Right atrium auricular region (tissue), 2 donors: Measurements from ENCODE around the gene NLN. TPM values are rescaled to one million over a fixed set of nuclear protein-coding genes. Genes with fewer than 3 reads are reported as not detected.

Experiments used
- DNase-seq: peaks from one replicate; pipeline ENCODE4 v3.0.0-alpha.2; 2019; ENCODE audit warnings: low spot score
- H3K27ac ChIP-seq, 2 donors: fragments of 200-600 bp; sonication (generic); 1 replicate in 1 of 2; 2 replicates in 1 of 2; pipeline ENCODE4 v1.5.1; 2016 to 2019
- H3K27me3 ChIP-seq, 2 donors: fragments of 200-600 bp; sonication (generic); one replicate each; pipeline versions ENCODE4 v1.5.1 to v1.6.0; 2017 to 2019
- H3K36me3 ChIP-seq: fragments of 200-600 bp; sonication (generic); one replicate; pipeline ENCODE4 v1.5.1; 2016
- H3K4me1 ChIP-seq, 2 donors: fragments of 200-600 bp; sonication (generic); one replicate each; pipeline versions ENCODE4 v1.5.1 to v1.6.0; 2017 to 2019
- H3K4me3 ChIP-seq, 2 donors: fragments of 200-600 bp; sonication (generic); 1 replicate in 1 of 2; 2 replicates in 1 of 2; pipeline ENCODE4 v1.5.1; 2017 to 2019; ENCODE audit warnings: mild to moderate bottlenecking in 1 of 2, moderate library complexity in 1 of 2
- H3K9me3 ChIP-seq, 2 donors: fragments of 200-600 bp; sonication (generic); one replicate each; pipeline ENCODE4 v1.5.1; 2019
- total RNA-seq, 2 donors: library from RNA; depleted of rRNA; stranded (reverse); fragments of >200 nt; gene quantifications; one replicate each; pipeline ENCODE4 v1.1.0, GENCODE V29; 2016
- TF ChIP-seq, protein P1 (sequence below), 2 donors: fragments of 200-600 bp; sonication (generic); IDR thresholded peaks; one replicate each; pipeline ENCODE4 v1.5.1; 2019; ENCODE audit warnings: antibody characterized with exemption in 2 of 2

Gene NLN
- total RNA-seq, 2 donors from 2014 or later, result 5.9 to 7.2 TPM

DNA sequence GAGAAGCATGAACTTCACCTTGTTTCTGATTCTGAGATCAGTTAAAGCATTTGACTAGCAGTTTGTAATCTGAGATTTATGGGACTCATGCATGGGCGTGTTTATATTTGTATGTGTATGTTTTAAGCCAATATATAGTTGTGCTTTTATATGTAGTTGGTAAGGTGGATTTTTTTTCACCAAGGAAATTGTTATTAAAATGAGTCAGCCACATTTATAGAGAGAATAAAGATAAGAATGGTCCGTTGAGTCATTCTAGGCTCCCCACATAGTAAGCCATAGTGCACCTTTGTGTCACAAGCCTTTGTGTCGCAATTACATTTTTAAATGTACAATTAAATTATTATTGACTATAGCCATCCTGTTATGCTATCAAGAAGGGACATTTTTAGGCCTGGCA lies 89.0 kb downstream of the NLN start:
- TF ChIP-seq, protein P1, sequence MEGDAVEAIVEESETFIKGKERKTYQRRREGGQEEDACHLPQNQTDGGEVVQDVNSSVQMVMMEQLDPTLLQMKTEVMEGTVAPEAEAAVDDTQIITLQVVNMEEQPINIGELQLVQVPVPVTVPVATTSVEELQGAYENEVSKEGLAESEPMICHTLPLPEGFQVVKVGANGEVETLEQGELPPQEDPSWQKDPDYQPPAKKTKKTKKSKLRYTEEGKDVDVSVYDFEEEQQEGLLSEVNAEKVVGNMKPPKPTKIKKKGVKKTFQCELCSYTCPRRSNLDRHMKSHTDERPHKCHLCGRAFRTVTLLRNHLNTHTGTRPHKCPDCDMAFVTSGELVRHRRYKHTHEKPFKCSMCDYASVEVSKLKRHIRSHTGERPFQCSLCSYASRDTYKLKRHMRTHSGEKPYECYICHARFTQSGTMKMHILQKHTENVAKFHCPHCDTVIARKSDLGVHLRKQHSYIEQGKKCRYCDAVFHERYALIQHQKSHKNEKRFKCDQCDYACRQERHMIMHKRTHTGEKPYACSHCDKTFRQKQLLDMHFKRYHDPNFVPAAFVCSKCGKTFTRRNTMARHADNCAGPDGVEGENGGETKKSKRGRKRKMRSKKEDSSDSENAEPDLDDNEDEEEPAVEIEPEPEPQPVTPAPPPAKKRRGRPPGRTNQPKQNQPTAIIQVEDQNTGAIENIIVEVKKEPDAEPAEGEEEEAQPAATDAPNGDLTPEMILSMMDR (IDR thresholded peaks at IDR 0.05), result no peak
- no peak overlapping the region for H3K4me3 ChIP-seq
- no peaks in the 10 kb centered on the region for H3K27me3 ChIP-seq
- peaks cover 0 to 10% of the 10 kb centered on the region in 2 donors for H3K4me1 ChIP-seq
- H3K27ac ChIP-seq, result no peak overlapping the region
- no peak for DNase-seq
- H3K36me3 ChIP-seq, result peaks cover 6% of the 10 kb centered on the region
- no peaks in the 10 kb centered on the region for H3K9me3 ChIP-seq

DNA sequence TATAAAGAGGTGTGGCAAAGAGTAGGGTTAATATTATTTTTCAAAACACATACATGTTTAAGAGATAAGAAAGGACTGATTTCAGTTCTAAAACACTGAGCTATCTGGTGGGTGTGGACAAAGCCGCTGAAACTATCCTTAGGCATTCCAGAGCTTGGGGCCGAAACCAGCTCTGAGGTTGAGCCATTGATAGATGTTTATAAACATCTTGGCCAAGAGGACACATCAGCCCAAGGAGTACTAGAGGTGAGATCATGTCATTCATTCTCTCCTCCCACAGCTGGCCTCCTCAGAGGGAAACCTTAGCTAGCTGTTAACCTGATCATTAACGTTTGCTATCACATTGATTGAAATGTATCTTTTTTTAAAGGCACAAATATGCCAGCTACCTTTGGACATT lies 89.9 kb downstream of the NLN start:
- no peak for DNase-seq
- Histone ChIP-seq H3K4me1 (peaks cover 0 to 10% of the 10 kb centered on the region in 2 donors), H3K9me3 (no peaks in the 10 kb centered on the region), H3K4me3 (no peak overlapping the region), H3K27ac (no peak overlapping the region), H3K36me3 (peaks cover 6% of the 10 kb centered on the region), H3K27me3 (no peaks in the 10 kb centered on the region)
- TF ChIP-seq, protein P1 (IDR thresholded peaks at IDR 0.05), result no peak

DNA sequence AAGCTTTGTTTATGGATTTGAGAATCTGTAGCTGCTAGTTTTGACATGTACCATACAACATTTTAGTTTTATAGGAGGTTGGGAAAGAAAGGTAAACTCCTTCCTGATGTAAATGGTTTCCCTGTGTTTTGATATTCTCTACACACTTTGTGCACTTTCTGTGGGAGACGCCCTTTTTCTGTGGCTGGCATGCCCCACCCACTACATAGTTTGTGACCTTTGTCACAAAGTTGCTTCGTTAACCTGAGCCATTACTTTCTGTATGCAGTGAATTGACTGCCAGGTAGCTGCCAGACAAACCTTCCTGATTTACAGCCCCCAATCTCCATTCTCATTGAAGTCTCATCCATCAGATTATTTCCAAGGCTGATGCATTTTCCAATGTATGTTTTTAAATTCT lies 90.6 kb downstream of the NLN start:
- Histone ChIP-seq H3K4me3 (no peak overlapping the region), H3K36me3 (peaks cover 6% of the 10 kb centered on the region), H3K9me3 (no peaks in the 10 kb centered on the region), H3K27me3 (no peaks in the 10 kb centered on the region), H3K4me1 (peaks cover 0 to 10% of the 10 kb centered on the region in 2 donors), H3K27ac (no peak overlapping the region)
- DNase-seq, result no peak
- TF ChIP-seq, protein P1 (IDR thresholded peaks at IDR 0.05), result no peak

DNA sequence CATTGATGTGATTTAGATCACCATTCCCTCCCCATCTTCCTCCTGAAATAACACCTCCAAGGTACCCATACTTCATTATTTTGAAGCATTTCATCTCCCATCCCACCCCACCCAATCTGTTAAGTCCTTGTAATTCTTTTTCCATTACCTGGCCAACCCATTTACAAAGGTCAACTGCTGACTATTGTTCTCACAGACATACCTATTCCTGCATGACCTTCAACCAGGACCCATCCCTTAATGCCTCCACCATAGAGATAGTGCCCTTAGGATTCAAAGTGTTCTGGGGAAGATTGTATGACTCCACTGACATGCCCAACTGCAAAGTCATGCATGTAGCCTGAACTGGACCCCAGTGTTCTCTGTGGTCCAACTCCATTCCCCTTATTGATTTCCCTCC lies 91.2 kb downstream of the NLN start:
- Histone ChIP-seq H3K4me3 (no peak overlapping the region), H3K27ac (no peak overlapping the region), H3K27me3 (no peaks in the 10 kb centered on the region), H3K36me3 (peaks cover 6% of the 10 kb centered on the region), H3K9me3 (no peaks in the 10 kb centered on the region), H3K4me1 (peaks cover 0 to 10% of the 10 kb centered on the region in 2 donors)
- DNase-seq, result no peak
- TF ChIP-seq, protein P1 (IDR thresholded peaks at IDR 0.05), result no peak

DNA sequence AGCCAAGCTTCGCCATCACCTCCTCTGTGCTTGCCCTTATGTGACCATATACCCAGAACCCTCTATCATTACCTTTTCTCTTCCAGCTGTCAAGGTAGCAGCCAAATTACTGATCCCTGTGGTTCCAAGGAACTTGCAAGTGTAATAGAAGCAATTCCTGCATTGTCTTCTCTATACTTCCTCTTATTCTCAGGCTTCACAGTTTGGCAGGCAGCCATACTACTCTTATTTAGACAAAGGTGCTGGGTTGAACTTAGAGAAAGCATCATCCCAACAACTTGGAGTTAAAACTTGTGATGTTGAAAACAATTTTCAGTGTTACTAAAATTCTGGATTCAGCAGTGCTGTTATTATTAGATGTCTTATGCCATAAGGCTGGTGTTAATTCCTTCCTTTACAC lies 93.2 kb downstream of the NLN start:
- H3K27ac ChIP-seq, result no peak overlapping the region
- no peaks in the 10 kb centered on the region for H3K27me3 ChIP-seq
- TF ChIP-seq, protein P1 (IDR thresholded peaks at IDR 0.05), result no peak
- peaks cover 4% of the 10 kb centered on the region for H3K36me3 ChIP-seq
- DNase-seq, result no peak
- no peak overlapping the region for H3K4me3 ChIP-seq
- H3K9me3 ChIP-seq, result no peaks in the 10 kb centered on the region
- peaks cover 0 to 5% of the 10 kb centered on the region in 2 donors for H3K4me1 ChIP-seq

DNA sequence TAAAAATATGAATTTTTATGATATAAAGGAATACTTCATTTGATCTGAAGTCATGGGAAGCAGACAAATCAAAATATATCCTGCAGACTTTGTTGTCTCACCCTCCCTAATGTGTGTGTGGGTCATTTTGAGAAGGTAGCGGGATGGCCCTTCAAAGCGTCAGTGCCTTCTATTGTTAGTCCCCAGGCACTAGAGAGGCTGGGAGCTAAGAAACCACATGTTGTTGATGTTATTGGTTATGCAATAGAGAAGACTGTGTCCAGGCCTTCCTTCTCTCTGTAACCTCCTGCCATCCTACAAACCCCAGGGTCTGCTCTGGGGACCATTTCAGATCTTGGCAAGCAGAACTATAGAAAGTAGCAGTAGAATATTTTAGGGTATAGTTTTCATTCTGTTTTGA lies 94.7 kb downstream of the NLN start:
- TF ChIP-seq, protein P1 (IDR thresholded peaks at IDR 0.05), result no peak
- H3K4me1 ChIP-seq, result no peaks in the 10 kb centered on the region
- no peaks in the 10 kb centered on the region for H3K9me3 ChIP-seq
- no peaks in the 10 kb centered on the region for H3K36me3 ChIP-seq
- H3K4me3 ChIP-seq, result no peak overlapping the region
- DNase-seq, result no peak
- H3K27ac ChIP-seq, result no peak overlapping the region
- H3K27me3 ChIP-seq, result no peaks in the 10 kb centered on the region
